IMR-90 (cell line): ENCODE data around the gene CST9. TPM values are rescaled to one million over a fixed set of nuclear protein-coding genes. Genes with fewer than 3 reads are reported as not detected.

Experiments used
- ATAC-seq: fragments of 200-7000 bp; cut with Tn5 transposase; 2 replicates; pipeline ENCODE4 v1.9.1; 2020; ENCODE audit warnings: low read depth, mild to moderate bottlenecking, moderate library complexity
- BruUV-seq: library from RNA; stranded (reverse); fragments of 400-500 nt; replicated peaks from 2 replicates; lab custom pipeline; 2021; lab: Mats Ljungman, UMichigan
- CTCF ChIA-PET: fragments of 300-600 bp; formaldehyde crosslinking; extraction: SDS; loops from one replicate; lab custom pipeline; 2021; ENCODE audit warnings: antibody characterized with exemption; lab: Yijun Ruan, JAX
- POLR2A ChIA-PET: fragments of 300-600 bp; sonication (Branson Sonifier 250); formaldehyde crosslinking; loops from one replicate; lab custom pipeline; 2022; ENCODE audit warnings: antibody characterized with exemption; ENCODE audit not compliant: unreplicated experiment; lab: Charles Lee
- DNase-seq: peaks from one replicate; pipeline ENCODE4 v3.0.0; 2013
- H2AFZ ChIP-seq: replicated peaks from 2 replicates; pipeline ENCODE3; 2013; ENCODE audit warnings: low read length, mild to moderate bottlenecking; ENCODE audit not compliant: poor library complexity
- H2AK5ac ChIP-seq: 2 replicates; pipeline ENCODE4 v1.6.1; 2013; ENCODE audit warnings: low read depth, low read length, inconsistent platforms
- H2AK9ac ChIP-seq: replicated peaks from 2 replicates; pipeline ENCODE3; 2013; ENCODE audit warnings: mild to moderate bottlenecking, low read depth, low read length, moderate library complexity; ENCODE audit not compliant: poor library complexity
- H2BK120ac ChIP-seq: 2 replicates; pipeline ENCODE4 v1.6.1; 2013; ENCODE audit warnings: low read depth, low read length, inconsistent platforms
- H2BK15ac ChIP-seq: 3 replicates; pipeline ENCODE4 v1.6.1; 2013; ENCODE audit warnings: low read depth, low read length, inconsistent platforms
- H2BK20ac ChIP-seq: 2 replicates; pipeline ENCODE4 v1.6.1; 2013; ENCODE audit warnings: low read depth, mild to moderate bottlenecking, inconsistent platforms, low read length, moderate library complexity
- H2BK5ac ChIP-seq: 2 replicates; pipeline ENCODE4 v1.6.1; 2013; ENCODE audit warnings: mild to moderate bottlenecking, low read depth, low read length, inconsistent platforms; ENCODE audit not compliant: poor library complexity, severe bottlenecking
- H3K14ac ChIP-seq: replicated peaks from 2 replicates; pipeline ENCODE4 v1.6.1; 2013; ENCODE audit warnings: low read depth, low read length, inconsistent platforms
- H3K18ac ChIP-seq: 2 replicates; pipeline ENCODE4 v1.6.1; 2013; ENCODE audit warnings: low read depth, low read length, control low read depth
- H3K23ac ChIP-seq: 2 replicates; pipeline ENCODE4 v1.6.1; 2013; ENCODE audit warnings: low read depth, low read length, inconsistent platforms
- H3K27ac ChIP-seq: 2 replicates; pipeline ENCODE4 v1.5.1; 2013; ENCODE audit warnings: mild to moderate bottlenecking, control low read depth, low read length; ENCODE audit not compliant: insufficient read depth
- H3K27me3 ChIP-seq: 2 replicates; pipeline ENCODE4 v1.6.1; 2013; ENCODE audit warnings: low read length; ENCODE audit not compliant: control insufficient read depth, insufficient read depth
- H3K36me3 ChIP-seq: 2 replicates; pipeline ENCODE4 v1.6.1; 2013; ENCODE audit warnings: low read length, mixed read lengths; ENCODE audit not compliant: control insufficient read depth, insufficient read depth
- H3K4ac ChIP-seq: 2 replicates; pipeline ENCODE4 v1.6.1; 2013; ENCODE audit warnings: low read depth, low read length, inconsistent platforms
- H3K4me1 ChIP-seq: 2 replicates; pipeline ENCODE4 v1.6.1; 2013; ENCODE audit warnings: low read length, mixed read lengths; ENCODE audit not compliant: control insufficient read depth, insufficient read depth
- H3K4me2 ChIP-seq: 2 replicates; pipeline ENCODE4 v1.6.1; 2013; ENCODE audit warnings: low read depth, mild to moderate bottlenecking, control low read depth, low read length, moderate library complexity
- H3K4me3 ChIP-seq: 2 replicates; pipeline ENCODE4 v1.5.1; 2013; ENCODE audit warnings: low read depth, mild to moderate bottlenecking, control low read depth, low read length, moderate library complexity; ENCODE audit not compliant: insufficient read depth
- H3K56ac ChIP-seq: 2 replicates; pipeline ENCODE4 v1.6.1; 2013; ENCODE audit warnings: low read length, inconsistent platforms; ENCODE audit not compliant: insufficient read depth; ENCODE audit errors: extremely low read depth
- H3K79me1 ChIP-seq, 2 experiments: 2 replicates each; pipeline ENCODE4 v1.6.1; 2013; ENCODE audit warnings: low read length in 2 of 2, inconsistent platforms in 1 of 2, low read depth in 1 of 2
- H3K9ac ChIP-seq: 2 replicates; pipeline ENCODE4 v1.6.1; 2013; ENCODE audit warnings: low read depth, low read length, control low read depth
- H3K9me1 ChIP-seq: 2 replicates; pipeline ENCODE4 v1.6.1; 2013; ENCODE audit warnings: low read length, inconsistent platforms; ENCODE audit not compliant: insufficient read depth
- H3K9me3 ChIP-seq: 2 replicates; pipeline ENCODE4 v1.6.1; 2013; ENCODE audit warnings: low read length; ENCODE audit not compliant: control insufficient read depth, insufficient read depth
- H4K20me1 ChIP-seq: 2 replicates; pipeline ENCODE4 v1.6.1; 2013; ENCODE audit warnings: low read length, inconsistent platforms; ENCODE audit not compliant: insufficient read depth
- H4K5ac ChIP-seq: 2 replicates; pipeline ENCODE4 v1.6.1; 2013; ENCODE audit warnings: mild to moderate bottlenecking, low read depth, low read length, control low read depth
- H4K8ac ChIP-seq, 2 experiments: 2 replicates each; pipeline ENCODE4 v1.6.1; 2013; ENCODE audit warnings: low read depth in 2 of 2, low read length in 2 of 2, control low read depth in 1 of 2, inconsistent platforms in 1 of 2
- H4K91ac ChIP-seq: 2 replicates; pipeline ENCODE4 v1.6.1; 2013; ENCODE audit warnings: low read depth, low read length, inconsistent platforms; ENCODE audit not compliant: insufficient read depth
- BHLHE40 ChIP-seq: fragments of 150-350 bp; IDR thresholded peaks from 2 replicates; pipeline ENCODE4 v1.6.1; 2016; ENCODE audit warnings: mild to moderate bottlenecking, low read depth, low read length
- CEBPB ChIP-seq: IDR thresholded peaks from 2 replicates; pipeline ENCODE4 v1.6.1; 2012; ENCODE audit warnings: low read depth, low read length, improper control_type of control experiment
- ELK1 ChIP-seq: fragments of 150-350 bp; IDR thresholded peaks from 2 replicates; pipeline ENCODE4 v1.6.1; 2016; ENCODE audit warnings: low read depth, mild to moderate bottlenecking, low read length, moderate library complexity, borderline replicate concordance
- FOS ChIP-seq: fragments of 150-350 bp; IDR thresholded peaks from 2 replicates; pipeline ENCODE4 v1.6.1; 2016; ENCODE audit warnings: low read depth, low read length
- MAFK ChIP-seq: IDR thresholded peaks from 2 replicates; pipeline ENCODE4 v1.6.1; 2012; ENCODE audit warnings: low read depth, low read length, improper control_type of control experiment
- MXI1 ChIP-seq: IDR thresholded peaks from 2 replicates; pipeline ENCODE4 v1.6.1; 2012; ENCODE audit warnings: low read depth, mild to moderate bottlenecking, low read length, moderate library complexity, borderline replicate concordance
- NFE2L2 ChIP-seq: fragments of 150-350 bp; IDR thresholded peaks from 2 replicates; pipeline ENCODE4 v1.6.1; 2016; ENCODE audit warnings: low read depth, mild to moderate bottlenecking, low read length
- RAD21 ChIP-seq: IDR thresholded peaks from 2 replicates; pipeline ENCODE4 v1.6.1; 2012; ENCODE audit warnings: low read length, improper control_type of control experiment
- RCOR1 ChIP-seq: IDR thresholded peaks from 2 replicates; pipeline ENCODE4 v1.6.1; 2012; ENCODE audit warnings: mild to moderate bottlenecking, low read length, improper control_type of control experiment; ENCODE audit not compliant: insufficient replicate concordance
- RFX5 ChIP-seq: IDR thresholded peaks from 2 replicates; pipeline ENCODE4 v1.8.0; 2012; ENCODE audit warnings: low read depth, mild to moderate bottlenecking, low read length, moderate library complexity
- SMC3 ChIP-seq: fragments of 150-350 bp; IDR thresholded peaks from 2 replicates; pipeline ENCODE4 v1.6.1; 2016; ENCODE audit warnings: low read depth, mild to moderate bottlenecking, antibody characterized with exemption, low read length, moderate library complexity
- WGBS, 2 experiments: methylation state at CpG; one replicate each; pipeline versions ENCODE4 v1.1.5 to v1.1.7; 2013; ENCODE audit warnings: missing lambda C conversion rate in 2 of 2; ENCODE audit not compliant: insufficient read length in 1 of 2; ENCODE audit errors: extremely low coverage in 2 of 2; 5-methylcytosine and 5-hydroxymethylcytosine counted together
- dilution Hi-C: fragments of 300-500 bp; cut with HindIII; formaldehyde crosslinking; loops from one replicate; pipeline ENCODE4 v1.14.3; 2018; ENCODE audit warnings: low sequenced_read_pairs; ENCODE audit not compliant: unreplicated experiment
- in situ Hi-C: fragments of 300-500 bp; cut with MboI; formaldehyde crosslinking; loops from 3 replicates; pipeline ENCODE4 v1.14.3; 2019; ENCODE audit warnings: low sequenced_read_pairs, inconsistent platforms, mixed read lengths
- intact Hi-C: fragments of 100-400 bp; cut with micrococcal nuclease; formaldehyde crosslinking; loops from 2 replicates; pipeline ENCODE4 v1.10.0; 2022
- polyA plus RNA-seq, 3 experiments: library from polyadenylated mRNA; depleted of rRNA; stranded (reverse); fragments of >200 nt; gene quantifications; 2 replicates each; pipeline ENCODE4 v1.2.3, GENCODE V29; 2012; ENCODE audit warnings: low replicate concordance in 1 of 3
- total RNA-seq: library from RNA; depleted of rRNA; stranded (reverse); fragments of >200 nt; gene quantifications from 2 replicates; pipeline ENCODE4 v1.2.3, GENCODE V29; 2012
- TF ChIP-seq, protein P1 (sequence below): fragments of 150-350 bp; IDR thresholded peaks from 2 replicates; pipeline ENCODE4 v1.6.1; 2017; ENCODE audit warnings: mild to moderate bottlenecking, antibody characterized with exemption, low read length, low read depth

Gene CST9
- total and polyA plus RNA-seq, 2 of the 4 experiments (the other 2 are of a cell fraction): not detected

DNA sequence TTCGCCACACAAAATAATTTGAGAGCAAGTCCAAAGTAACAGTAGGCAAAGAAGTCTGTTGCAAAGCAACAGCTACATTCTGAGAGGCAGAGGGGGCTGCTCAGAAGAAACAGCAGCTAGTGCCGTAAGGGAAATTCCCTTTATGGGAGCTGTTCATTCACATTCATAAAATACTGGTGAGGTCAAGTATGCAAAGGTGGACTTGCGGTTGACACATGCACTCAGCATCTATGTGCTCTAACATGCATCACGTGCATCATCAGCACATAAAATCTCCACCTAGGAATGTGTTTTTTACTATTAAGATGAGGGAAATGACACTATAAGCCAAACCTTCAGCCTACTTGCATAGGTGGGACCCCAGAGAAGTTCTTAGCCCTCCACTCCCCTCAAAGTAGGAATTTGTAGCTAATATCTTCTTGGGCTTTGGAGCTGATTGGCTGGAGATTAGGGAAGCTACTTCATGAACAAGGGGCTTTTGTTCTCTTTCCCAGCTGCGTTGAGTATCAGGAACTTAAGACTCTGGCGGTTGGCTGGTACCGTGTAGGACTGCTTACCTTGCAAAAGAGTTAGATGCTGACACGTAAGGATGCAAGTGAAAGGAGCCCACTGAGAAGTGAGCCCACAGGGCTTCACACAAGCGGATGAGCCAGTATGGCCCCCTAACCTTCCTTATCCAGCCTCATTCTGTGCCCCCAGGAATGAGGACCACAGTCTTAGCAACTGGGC, 19.7 kb upstream of the CST9 start:
- no peak overlapping the region for H2BK5ac ChIP-seq
- CTCF ChIA-PET: no interaction called here
- WGBS, 2 experiments: no CpG with 5 or more reads among the region's 9 CpGs

More for the DNA sequence above, 19.7 kb upstream of the CST9 start:
- no peak overlapping the region for H3K18ac ChIP-seq
- H3K36me3 ChIP-seq: no peaks in the 10 kb centered on the region
- H2AK9ac ChIP-seq: no peak overlapping the region
- H4K8ac ChIP-seq: no peak overlapping the region
- H2BK20ac ChIP-seq: no peak overlapping the region
- intact Hi-C loops: no loop called here
- no peak overlapping the region for H2AK5ac ChIP-seq
- H3K14ac ChIP-seq: no peak overlapping the region
- no TSS peak for BruUV-seq
- TF ChIP-seq CEBPB (no peak), FOS (no peak), ELK1 (no peak), BHLHE40 (no peak), SMC3 (no peak), MAFK (no peak), RFX5 (no peak), MXI1 (no peak), RAD21 (no peak), RCOR1 (no peak), NFE2L2 (no peak)
- TF ChIP-seq, protein P1, sequence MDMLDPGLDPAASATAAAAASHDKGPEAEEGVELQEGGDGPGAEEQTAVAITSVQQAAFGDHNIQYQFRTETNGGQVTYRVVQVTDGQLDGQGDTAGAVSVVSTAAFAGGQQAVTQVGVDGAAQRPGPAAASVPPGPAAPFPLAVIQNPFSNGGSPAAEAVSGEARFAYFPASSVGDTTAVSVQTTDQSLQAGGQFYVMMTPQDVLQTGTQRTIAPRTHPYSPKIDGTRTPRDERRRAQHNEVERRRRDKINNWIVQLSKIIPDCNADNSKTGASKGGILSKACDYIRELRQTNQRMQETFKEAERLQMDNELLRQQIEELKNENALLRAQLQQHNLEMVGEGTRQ: no peak
- peaks cover 1% of the 10 kb centered on the region; the same call in 1 of the 2 replicates for H3K4me1 ChIP-seq
- H3K27ac ChIP-seq: no peak overlapping the region
- no peaks in the 10 kb centered on the region; the same call in 1 of the 2 replicates for H3K9me1 ChIP-seq
- no peak overlapping the region for H4K91ac ChIP-seq
- H3K9ac ChIP-seq: no peak overlapping the region
- no peak overlapping the region for H4K5ac ChIP-seq
- H2AFZ ChIP-seq: no peak overlapping the region
- no peak for ATAC-seq
- H3K23ac ChIP-seq: no peak overlapping the region
- in situ Hi-C loops: loop anchor here (25.0 kb wide), 2 partner anchors 1637 to 1787 kb away; partner anchors contain the start of gene GINS1
- H3K4me3 ChIP-seq: no peak overlapping the region
- no peak overlapping the region for H2BK120ac ChIP-seq
- POLR2A ChIA-PET: no interaction called here
- no peak overlapping the region for H3K4me2 ChIP-seq
- H3K56ac ChIP-seq: no peak overlapping the region
- no peak for DNase-seq
- no peak overlapping the region for H3K4ac ChIP-seq
- no peaks in the 10 kb centered on the region for H3K79me1 ChIP-seq
- no peak overlapping the region for H2BK15ac ChIP-seq
- no peaks in the 10 kb centered on the region for H3K9me3 ChIP-seq
- peaks cover 2% of the 10 kb centered on the region; the same call in 1 of the 2 replicates for H3K27me3 ChIP-seq
- dilution Hi-C loops: no loop called here
- no peaks in the 10 kb centered on the region for H4K20me1 ChIP-seq
